GM19324 (cell line): ENCODE results near the gene AFAP1.

Source experiments
- ATAC-seq: cut with Tn5 transposase; IDR thresholded peaks from one replicate; pipeline ENCODE4 v1.9.1; 2021; ENCODE audit warnings: mild to moderate bottlenecking, moderate library complexity; ENCODE audit not compliant: unreplicated experiment, low FRiP score

AFAP1 gene

GRCh38 chr4:7790999-7791398 is 148.7 kb downstream of the AFAP1 start:
- ATAC-seq: no peak

GRCh38 chr4:7790023-7790422 is 149.6 kb downstream of the AFAP1 start:
- no peak for ATAC-seq

DNA sequence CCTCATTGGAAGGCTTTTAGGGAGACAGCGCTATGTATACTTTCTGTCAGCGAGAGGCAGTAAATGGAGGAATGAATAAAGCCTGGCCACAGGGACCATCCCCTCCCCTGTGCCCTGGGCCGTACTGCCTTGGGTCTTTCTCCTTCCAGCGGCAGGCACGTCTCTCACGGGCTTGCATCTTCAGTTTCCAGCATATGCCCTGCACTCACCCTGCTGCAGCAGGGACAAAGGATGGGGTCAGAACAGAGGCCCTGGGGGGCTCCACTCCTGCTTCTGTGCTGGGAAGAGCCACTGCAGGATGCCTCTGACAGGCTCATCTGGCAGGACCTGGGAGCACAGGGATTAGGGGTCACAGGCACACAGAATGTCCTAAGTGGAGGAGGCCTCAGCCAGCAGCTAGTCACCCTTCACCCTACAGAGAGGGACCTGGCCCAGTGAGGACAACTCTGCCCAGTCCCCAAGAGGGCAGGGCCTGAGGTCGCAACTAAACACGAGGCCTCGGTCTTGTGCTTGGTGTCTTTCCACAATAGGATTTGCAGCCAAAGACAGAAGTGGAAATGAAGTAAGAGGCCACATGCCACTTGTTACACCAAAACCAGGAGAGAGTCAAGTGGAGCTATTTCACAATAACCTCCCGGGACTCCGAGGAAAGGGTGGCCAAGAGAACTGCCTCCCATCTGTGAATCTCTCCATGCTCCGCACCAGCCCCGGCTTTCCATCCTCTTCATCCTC is 150.8 kb downstream of the AFAP1 start:
- ATAC-seq: no peak

DNA sequence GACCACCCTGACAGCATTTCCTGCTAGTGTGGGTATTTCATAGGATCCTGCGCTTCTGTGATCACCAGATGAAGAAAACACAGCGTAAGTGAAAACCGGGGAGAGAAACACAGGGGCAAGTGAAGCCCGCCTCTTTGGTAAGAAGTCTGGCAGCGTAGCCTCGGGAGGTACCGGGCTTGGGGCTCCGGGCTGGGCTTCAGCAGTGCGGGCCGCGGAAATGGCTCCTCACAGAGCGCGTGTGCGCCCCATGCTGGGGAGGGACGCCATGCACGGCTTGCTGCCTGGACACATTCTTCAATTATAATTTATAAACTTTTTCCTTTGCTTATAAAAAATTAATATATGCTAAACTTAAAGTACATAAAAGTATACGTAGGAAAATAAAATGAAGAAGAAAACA is 151.5 kb downstream of the AFAP1 start:
- ATAC-seq: no peak

DNA sequence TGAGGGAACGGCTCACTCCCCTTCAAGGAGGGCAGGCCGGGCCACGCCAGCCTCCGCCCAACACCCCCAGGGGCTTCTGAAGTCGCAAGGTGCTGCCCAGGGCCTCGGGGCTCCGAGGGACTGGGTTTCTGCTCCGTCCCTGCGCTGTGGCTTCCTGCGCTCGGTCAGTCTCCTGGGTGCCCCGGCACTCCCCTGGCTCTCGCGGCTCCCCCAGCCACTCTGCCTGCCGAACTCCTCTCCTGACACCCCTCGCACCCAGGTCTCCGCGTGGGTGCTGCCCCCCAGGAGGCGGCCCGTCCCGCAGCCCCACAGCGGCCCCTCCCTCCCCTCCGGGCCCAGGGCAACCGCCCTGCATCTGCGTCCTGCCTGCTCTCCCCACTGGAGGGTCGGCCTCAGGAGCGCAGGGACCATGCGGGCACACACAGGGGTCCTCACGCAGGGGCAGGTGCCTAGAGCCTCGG is 151.9 kb downstream of the AFAP1 start:
- ATAC-seq: no peak

GRCh38 chr4:7787067-7787466 is 152.6 kb downstream of the AFAP1 start:
- ATAC-seq: no peak

- ATAC-seq: no peak
These were observed 153.1 kb downstream of the AFAP1 start for GRCh38 chr4:7786517-7786916.

DNA sequence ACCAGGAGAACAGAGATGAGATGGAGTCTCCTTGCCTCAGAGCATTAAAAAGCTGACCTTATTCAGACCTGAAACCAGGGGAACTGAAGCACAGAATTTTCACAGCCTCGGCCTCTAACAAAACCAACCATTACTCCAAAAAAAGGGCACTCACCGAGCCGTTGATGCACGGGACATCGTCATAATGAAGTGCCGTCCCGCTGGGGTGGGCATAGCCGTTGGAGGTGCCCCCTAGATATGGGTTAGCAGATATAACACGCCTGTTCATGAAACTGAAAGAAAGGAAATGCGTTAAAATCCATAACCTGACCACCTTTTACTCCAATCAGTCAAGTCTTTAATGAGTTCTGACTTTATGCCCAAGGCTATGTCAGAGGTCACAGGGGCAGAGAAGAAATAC is 153.6 kb downstream of the AFAP1 start:
- ATAC-seq: no peak

DNA sequence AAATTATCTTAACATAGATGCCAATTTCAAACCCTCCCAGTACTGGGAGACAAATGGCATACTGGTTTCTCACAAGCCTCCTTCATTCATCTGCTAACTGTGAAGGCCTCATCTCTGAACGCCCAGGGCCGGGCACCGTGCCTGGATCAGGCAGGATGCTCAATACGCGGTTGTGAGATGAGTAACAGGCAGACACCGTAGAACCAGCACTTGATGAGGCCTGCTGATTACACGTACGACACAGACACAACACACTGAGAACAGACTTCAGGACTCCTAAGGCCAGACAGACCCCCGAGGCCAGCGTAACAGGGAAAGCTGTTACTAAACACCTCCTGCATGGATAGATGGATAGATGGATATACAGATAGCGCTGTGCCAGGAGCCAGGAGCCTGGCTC is 154.6 kb downstream of the AFAP1 start:
- ATAC-seq: no peak

- no peak for ATAC-seq
These were observed 155.4 kb downstream of the AFAP1 start for GRCh38 chr4:7784131-7784870.

GRCh38 chr4:7783541-7783940 is 156.1 kb downstream of the AFAP1 start:
- ATAC-seq: no peak

DNA sequence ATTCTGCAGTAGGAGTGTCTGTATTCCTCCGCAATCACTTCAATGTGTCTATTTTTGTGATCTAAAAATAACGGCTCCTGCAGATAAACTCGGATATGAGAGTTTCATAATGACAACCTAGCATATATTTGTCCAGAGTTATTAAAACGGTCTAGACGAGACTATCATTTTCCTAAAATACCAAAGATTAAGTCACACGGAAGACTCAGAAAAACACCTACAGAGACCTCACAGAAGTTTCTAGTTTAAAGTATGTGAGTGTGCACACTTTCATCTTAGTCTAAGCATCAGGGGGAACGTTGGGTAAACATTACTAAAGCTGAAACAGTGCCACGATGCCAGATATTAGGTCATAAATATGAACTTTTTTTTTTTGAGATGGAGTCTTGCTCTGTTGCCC is 156.9 kb downstream of the AFAP1 start:
- ATAC-seq: no peak

GRCh38 chr4:7781993-7782392 is 157.7 kb downstream of the AFAP1 start:
- no peak for ATAC-seq

- no peak for ATAC-seq
These were observed 158.3 kb downstream of the AFAP1 start for GRCh38 chr4:7781366-7781765.

DNA sequence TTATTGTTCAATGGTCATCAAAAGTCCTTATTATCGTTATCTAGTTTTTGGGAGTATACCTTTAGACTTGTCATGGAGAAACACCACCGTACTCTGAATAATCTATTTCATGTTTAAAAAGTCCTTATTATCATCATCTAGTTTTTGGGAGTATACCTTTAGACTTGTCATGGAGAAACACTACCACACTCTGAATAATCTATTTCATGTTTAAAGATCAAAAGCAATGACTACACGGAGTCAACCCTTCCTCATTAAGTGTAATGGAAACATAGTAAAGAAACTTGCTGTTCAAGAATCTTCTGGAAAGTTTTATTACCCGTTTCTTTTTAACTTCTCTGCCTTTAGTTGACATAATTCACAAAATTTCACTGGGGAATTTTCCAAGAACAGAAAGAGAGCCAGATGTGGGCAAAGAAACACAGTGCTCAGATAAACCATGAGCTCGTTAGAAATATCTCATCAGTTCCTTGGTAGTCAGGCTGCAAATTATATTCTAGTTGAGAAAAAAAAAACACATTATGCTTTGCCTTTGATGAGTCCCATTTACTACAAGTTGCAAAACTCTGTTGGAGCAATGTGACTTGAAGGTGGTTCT is 158.8 kb downstream of the AFAP1 start:
- ATAC-seq: no peak

DNA sequence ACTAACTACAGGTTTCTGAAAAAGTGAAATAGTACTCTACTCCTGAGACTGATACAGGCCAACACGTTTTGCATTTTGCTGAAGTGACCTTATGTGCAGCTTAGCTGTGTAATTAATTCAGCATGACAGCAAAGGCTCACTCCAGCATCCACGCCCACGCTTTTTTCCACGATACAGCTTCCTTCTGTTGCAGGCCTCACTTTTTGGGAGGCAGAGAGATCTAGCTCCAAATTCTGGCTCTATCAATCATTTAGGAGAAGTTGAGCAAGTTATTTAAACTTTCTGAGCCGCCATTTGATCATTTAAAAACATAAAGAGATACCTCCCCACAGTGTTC is 160.3 kb downstream of the AFAP1 start:
- no peak for ATAC-seq

DNA sequence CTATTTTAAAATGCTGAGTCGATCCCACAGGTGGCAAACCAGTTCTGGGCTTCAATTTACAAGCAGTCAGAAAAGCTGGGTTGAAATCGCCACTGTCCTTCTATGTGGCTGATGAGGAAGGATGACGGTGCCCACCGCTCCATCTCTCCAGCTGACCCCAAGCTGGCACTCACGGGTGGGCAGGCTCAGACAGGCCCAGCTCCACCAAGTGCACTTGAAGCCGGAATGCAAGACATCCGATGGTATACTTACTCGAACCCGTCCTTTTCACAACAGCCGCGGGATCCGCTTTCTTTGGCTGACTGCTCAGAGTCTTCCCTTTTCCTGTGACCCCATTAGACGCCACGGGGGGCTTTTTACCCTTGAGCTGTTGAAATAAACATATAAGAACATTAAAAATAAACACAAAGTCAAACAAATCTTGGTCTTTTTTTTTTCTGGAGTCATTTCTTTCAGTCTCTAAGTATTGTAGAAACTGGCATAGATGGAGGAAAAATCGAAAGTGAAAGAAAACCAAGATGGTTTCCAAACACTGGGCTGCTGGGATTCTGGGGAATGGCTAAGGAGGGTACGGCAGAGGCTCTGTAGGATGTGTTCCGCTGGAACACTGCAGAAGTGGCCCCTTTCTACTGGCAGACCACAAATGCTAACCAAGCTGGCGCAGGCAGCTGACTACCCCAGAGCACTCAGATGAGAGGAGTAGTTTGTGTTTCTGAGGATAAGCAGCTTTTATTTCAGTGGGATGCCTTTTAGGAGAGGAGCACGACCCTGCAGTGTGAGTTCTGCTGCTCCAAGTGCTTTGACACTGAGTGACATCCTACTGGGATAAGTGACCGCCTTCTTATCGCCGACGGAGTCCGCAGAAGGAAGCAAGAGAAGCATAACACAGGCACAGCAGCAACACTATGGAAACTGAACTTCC is 160.9 kb downstream of the AFAP1 start:
- ATAC-seq: no peak

DNA sequence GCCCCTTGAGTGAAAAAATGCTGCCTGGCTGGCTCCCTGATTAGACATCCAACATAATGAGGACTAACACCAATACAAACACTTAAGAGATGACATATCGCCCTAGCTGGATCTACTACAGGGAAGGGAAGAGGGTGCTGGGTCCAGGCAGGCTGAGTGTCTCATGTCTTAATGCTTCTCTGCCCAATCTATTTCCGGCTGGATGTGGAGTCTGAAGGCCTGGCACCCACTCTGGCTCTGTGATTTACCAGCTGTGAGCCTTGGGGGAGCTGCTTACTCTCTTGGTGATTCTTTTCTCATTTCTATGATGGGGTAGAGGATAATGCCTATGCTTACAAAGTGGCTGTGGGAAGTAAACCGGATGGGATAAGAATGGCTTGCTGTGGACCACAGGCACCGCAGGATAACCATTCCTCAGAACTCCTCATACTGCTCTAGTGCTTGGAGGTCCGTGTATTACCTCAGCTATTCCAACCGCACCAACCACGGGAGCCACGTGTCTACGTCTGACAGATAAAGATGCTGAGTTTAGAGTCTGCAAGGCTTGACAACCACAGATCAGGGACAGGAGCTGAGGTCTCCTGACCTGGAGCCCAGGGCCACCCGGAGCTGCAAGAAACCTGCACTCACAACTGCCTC is 161.7 kb downstream of the AFAP1 start:
- no peak for ATAC-seq

DNA sequence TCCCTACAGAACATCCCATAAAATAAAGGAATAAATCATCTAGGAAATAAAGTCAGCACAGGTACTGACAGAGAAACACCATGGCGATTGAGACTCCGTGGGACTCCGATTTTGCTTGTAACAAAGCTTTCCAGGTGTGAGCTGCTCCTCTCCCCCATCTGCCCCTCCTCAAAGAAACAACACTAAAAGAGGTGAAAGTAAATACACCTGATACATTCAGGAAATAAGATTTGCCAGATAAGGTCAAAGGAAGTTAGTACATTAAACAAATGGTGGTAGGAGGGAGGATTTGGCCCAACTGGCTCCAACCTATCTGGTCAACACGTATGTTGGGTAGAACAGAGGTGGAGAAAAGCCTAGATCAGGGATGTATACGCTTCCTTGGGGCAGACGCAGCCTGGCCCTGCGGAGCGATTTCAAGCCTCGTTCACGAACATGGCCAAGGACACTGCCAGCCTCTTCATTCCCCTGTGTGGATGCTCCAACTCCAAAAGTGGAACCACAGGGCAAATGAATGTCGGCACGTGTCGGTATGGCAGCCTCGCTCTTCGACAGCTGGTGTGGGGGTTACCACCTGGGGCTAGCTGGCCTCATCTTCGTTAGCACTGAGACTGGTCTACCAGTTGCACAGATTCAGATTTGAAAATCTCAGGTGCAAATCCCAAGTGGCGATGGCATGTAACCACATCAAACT is 162.5 kb downstream of the AFAP1 start:
- no peak for ATAC-seq

- ATAC-seq: no peak
These were observed 164.3 kb downstream of the AFAP1 start for GRCh38 chr4:7775396-7775795.
